ENCODE results near the gene COBL.

The COBL gene

DNA sequence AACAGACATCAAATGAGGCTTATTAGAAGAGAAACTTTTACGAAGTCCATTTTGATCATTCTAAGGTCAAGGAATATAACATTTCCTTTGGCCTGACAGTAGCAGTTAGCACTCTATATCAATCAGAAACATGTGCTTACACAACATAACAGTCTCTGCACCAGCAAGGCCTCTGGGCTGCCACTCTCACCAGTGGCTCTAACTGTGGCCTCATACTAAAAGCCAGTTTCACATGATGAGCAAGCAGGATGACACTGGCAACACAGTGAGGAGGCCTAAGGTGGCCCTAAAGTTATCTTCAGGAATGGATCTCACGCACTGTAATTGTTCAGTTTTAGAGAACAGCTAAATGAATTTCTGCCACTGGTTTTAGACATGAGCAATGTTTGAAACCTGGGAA, 126.8 kb downstream of the COBL start:
- no peak for DNase-seq (ENCODE audit: low read depth in 3 of 3)

DNA sequence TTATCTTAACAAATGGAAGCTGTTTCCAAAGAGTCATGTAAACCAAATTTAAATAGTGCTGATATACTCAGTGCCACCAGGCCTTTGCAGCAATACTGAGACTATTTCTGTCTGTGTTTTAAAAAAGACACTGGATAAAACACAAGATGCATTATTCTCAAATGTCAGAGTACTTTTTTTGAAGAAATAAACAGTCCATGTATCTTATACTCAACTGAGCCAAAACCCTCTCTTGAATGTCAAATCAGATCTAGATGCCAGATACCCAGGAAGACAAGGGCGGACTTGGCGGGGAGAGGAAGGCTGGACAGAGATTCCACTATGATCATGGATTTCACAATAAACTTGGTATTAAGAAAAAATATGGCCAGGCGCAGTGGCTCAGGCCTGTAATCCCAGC, 127.6 kb downstream of the COBL start:
- DNase-seq (ENCODE audit: low read depth in 3 of 3), result no peak

DNA sequence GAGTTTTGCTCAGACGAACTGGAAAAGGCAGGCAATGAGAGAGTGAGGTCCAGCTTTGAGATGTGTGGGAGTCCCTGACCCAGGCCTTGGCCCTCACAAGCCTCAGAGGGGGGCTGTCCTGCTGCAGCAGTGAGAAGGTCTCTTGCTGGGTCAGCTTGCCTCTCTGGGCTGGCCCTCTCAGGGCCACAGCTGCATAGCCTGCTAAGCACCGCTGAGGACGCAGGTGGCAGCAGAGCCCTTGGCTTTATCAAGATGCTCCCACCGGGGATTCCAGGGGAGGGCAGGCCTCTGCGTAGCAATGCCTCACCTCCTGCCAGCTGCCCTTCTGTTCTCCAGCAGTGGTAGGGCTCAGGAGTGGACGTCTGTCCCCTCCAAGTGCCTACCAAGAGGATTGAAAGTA, 128.7 kb downstream of the COBL start:
- no peak for DNase-seq (ENCODE audit: low read depth in 3 of 3)

DNA sequence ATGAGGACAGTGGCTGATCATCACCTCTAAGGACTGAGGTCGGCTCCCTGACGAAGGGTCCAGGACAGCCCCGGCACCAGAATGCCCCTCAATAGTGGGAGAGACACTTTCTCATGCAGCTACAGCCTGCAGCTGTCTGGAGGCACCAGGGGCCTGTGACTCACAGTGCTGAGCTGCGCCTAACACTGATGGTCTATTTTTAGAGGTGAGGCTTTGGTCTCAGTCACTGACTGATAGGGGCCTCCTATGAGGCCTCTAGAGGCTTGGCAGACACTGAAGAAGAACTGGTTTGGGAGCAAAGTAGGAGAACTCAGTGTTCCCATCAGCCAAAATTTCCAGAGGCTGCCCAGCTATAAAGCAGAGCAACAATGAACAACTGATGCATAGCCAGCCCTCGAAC, 130.1 kb downstream of the COBL start:
- no peak for DNase-seq (ENCODE audit: low read depth in 3 of 3)

- DNase-seq (ENCODE audit: low read depth in 3 of 3), result no peak
These were observed 133.9 kb downstream of the COBL start for GRCh38 chr7:51182636-51183166.

GRCh38 chr7:51180092-51180491, 136.5 kb downstream of the COBL start:
- no peak for DNase-seq (ENCODE audit: low read depth in 3 of 3)

DNA sequence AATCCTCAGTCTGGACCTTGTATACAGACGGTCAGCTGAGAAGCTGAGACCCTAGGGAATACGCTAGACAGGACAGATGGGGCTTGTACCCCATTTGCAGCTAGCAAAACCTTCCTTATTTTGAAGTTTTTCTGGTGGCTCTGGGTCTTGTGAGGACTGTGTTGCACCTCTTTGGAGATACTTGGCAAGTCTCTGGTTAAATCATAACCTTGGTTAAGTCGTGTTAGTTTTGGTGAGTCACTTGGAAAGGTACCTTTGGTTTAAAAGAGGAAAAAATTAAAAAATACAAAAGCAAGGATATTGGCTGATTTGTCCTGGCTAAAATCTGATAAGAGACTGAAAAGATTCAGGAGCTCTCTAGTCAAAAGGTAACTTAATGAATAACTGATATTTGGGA, 140.6 kb downstream of the COBL start:
- no peak for DNase-seq (ENCODE audit: low read depth in 3 of 3)

GRCh38 chr7:51175316-51175991, 141.2 kb downstream of the COBL start:
- no peak for DNase-seq (ENCODE audit: low read depth in 3 of 3)

DNA sequence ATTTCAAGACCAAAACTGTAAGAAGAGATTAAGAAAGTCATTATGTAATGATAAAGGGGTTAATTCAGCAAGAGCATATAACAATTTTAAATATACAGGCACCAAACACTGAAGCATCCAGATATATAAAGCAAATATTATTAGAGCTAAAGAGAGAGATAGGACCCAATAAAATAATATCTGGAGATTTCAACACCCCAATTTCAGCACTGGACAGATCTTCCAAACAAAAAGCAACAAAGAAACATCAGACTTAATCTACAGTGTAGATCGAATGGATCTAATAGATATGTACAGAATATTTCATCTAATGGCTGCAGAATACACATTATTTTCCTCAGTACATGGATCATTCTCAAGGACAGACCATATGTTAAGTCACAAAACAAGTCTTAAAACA, 151.3 kb downstream of the COBL start:
- DNase-seq (ENCODE audit: low read depth in 3 of 3), result no peak

GRCh38 chr7:51162724-51163329, 153.8 kb downstream of the COBL start:
- peak; percentile 13 to 23 (median 19) for DNase-seq (ENCODE audit: low read depth in 3 of 3)

- no peak for DNase-seq (ENCODE audit: low read depth in 3 of 3)
These were observed 154.7 kb downstream of the COBL start for GRCh38 chr7:51161937-51162336.

DNA sequence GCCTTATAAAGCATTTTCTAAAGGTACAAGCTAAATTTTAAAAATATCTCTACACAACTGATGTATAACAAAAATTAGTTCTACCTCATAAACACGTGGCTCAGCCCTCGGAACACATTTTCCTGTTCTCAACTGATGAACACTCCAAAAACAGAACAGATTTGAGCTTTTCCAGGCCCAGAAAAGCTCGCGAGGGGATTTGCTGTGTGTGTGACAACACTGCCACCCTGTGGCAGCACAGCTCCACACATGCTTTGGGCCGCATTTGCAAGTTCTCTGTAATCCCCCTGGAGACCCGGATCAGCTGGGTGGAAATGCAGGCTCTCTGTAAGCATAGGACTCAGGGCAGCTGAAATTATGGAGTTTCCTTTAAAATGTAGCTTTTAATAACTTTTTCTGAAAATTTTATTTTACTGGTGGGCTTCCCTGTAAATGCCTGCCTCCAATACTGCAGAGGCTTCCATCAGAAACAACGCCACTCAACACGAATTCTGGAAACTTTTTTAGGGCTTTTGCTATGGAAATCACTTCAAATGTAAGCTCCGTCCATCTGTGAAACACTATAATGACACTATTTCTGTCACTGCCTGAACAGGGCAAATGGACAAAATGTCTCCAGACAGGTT, 155.5 kb downstream of the COBL start:
- peak; percentile 9 to 22 (median 20) for DNase-seq (ENCODE audit: low read depth in 3 of 3)

GRCh38 chr7:51160411-51160810, 156.2 kb downstream of the COBL start:
- no peak for DNase-seq (ENCODE audit: low read depth in 3 of 3)

DNA sequence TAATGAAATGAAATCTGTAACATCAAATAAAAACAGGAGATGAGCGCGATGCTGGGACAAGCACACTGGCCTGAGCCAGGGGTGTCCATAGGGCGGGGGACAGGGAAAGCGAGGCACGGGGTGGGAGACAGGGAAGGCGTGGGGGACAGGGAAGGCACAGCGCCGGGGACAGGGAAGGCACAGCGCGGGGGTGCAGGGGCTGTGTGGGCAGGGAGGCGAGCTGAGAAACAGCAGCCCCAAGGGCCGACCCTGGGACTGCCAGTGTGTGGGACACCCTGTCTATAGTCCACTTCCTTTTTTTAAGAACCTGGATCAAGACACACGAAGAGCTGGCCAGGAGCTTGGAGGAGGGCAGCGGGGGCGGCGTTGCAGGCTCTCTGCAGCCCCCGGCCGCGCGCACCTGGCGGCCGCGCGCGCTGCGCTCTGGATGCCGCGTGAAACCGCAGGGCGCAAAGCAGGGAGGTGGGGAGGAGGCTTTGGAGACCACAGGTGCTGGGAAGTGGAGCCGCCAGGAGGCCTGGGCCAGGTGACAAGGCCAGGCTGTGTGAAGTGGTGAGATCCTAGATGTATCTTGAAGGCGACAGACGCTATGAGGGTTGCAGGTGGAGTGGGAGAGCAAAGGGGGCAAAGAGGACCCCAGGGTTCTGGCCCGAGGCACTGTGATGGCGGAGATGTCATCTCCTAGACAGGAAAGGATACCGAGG, 157.7 kb downstream of the COBL start:
- DNase-seq (ENCODE audit: low read depth in 3 of 3), result no peak

DNA sequence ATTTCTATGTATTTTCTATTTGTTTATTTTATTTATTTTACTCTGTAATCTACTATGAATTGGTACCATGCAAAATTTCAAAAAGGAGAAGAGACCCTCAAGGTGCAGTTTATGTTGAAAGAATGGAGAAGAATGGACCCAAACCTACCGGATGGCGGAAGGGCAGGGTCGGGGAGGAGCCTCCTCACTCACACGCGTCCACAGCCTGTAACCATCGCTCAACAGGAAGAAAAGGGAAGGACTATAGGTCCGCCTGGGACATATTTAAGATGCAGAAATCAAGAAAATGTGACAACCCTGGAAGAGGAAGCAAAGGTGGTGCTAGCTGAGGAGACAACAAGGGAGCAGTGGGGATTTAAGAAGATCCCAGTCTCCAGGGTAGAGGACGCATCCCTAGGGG, 158.4 kb downstream of the COBL start:
- DNase-seq (ENCODE audit: low read depth in 3 of 3), result no peak

DNA sequence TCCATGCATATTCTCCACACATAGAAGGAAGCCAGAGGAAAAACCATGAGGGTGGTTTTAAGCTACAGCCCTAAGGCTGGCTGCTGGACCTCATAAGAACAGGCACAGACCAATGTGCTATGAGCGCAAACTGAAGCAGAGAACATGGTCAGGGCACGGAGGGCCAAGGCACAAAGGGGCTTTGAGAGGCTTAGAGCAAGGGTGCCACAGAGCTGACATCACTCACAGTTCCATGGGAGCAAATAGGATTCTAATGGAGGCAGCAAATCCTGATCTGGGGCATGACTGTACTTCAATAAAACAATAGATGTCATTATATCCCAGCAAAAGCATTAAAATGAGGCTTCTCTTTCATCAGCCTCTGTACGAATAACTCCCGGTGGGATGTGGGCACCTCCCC, 162.4 kb downstream of the COBL start:
- DNase-seq (ENCODE audit: low read depth in 3 of 3), result no peak

GRCh38 chr7:51152706-51153200, 163.9 kb downstream of the COBL start:
- DNase-seq (ENCODE audit: low read depth in 3 of 3), result no peak

- no peak for DNase-seq (ENCODE audit: low read depth in 3 of 3)
These were observed 165.2 kb downstream of the COBL start for GRCh38 chr7:51151455-51151854.

DNA sequence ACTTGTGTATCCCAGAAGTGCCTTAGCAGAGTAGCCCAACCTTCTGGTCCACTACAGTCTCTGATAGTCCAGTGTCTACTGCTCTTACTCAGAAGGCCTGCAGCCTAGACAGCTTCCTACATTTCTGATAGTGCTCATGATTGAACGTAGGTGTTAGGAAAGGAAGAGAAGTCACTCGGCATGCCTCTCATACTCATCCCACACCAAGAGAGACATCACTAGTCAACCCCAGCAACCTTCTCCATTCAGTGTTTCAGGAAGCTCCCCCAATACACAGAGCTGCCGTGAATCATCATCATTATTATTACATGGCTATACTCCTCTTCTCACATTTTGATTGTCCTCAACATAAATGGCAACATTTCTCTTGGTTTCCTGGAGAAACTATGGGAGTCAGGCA, 166.4 kb downstream of the COBL start:
- no peak for DNase-seq (ENCODE audit: low read depth in 3 of 3)

GRCh38 chr7:51148216-51148615, 168.4 kb downstream of the COBL start:
- DNase-seq (ENCODE audit: low read depth in 3 of 3), result no peak

DNA sequence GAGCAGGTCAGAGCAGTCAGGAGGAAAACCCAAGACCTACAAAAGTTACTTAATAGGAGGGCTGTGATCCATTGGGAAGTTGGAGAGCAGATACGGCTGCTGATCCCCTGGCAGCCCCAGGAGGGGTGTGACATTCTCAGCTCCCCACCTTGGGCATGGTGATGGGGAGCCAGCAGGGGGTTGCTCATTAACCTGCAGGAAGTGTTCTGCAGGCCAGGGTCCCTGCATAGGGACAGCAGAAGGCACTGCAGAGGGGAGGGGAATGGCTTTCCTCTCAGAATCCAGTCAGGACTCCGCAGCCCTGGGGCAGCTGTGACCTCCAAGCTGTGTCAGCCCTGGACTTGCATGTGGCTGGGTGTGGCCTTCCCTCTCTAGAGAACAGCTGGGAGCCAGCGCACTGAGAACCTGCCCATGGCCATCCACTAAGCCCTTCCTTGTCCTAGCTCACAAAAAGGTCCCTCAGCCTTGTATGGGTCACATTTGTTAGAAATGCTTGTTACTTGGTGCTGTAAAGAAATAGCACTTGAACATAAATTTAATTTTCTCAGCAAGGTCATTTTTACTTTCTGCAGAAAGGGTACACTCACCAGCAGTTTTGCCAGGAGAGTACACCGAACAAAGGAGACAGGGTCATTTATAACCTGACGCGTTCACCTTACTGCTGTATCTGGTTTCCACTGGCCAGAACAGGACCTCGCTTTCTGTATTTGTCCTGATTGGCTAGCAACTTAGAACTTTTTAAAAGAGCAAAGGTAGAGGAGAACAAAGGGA, 169.6 kb downstream of the COBL start:
- no peak for DNase-seq (ENCODE audit: low read depth in 3 of 3)

DNA sequence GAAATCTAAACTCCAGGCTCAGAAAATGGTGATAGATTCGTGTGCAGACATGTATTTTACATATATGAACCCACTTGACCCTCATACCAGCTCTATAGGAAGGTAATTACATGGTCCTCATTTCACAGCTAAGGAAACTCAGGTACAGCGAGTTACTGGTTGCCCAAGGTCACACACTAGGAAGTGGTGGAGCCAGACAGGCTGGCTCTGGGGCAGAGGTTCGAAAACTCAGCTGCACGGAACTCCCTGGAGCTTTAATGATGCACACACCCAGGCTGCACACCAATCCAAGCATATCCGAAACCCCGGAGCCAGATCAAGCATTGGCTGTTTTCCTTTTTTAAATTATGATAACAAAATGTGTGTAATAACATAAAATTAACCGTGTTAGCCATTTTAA, 172.4 kb downstream of the COBL start:
- no peak for DNase-seq (ENCODE audit: low read depth in 3 of 3)
